ENCODE data around the gene INA.

Gene INA

GRCh38 chr10:103276251-103276895 lies 565 bp upstream of the INA start:
- no peak for DNase-seq (ENCODE audit: low read depth in 2 of 2)

- no peak for DNase-seq (ENCODE audit: low read depth in 2 of 2)
These were observed 987 bp downstream of the INA start for GRCh38 chr10:103277713-103278536.

GRCh38 chr10:103278537-103278823 lies 1.5 kb downstream of the INA start:
- DNase-seq (ENCODE audit: low read depth in 2 of 2) = no peak

GRCh38 chr10:103278862-103279298 lies 1.9 kb downstream of the INA start:
- no peak for DNase-seq (ENCODE audit: low read depth in 2 of 2)

GRCh38 chr10:103280031-103280430 lies 3.1 kb downstream of the INA start:
- DNase-seq (ENCODE audit: low read depth in 2 of 2) = no peak

GRCh38 chr10:103280506-103280905 lies 3.6 kb downstream of the INA start:
- DNase-seq (ENCODE audit: low read depth in 2 of 2) = no peak

GRCh38 chr10:103281753-103282152 lies 4.8 kb downstream of the INA start:
- no peak for DNase-seq (ENCODE audit: low read depth in 2 of 2)

GRCh38 chr10:103282961-103283360 lies 6.0 kb downstream of the INA start:
- DNase-seq (ENCODE audit: low read depth in 2 of 2) = no peak

GRCh38 chr10:103284170-103284569 lies 7.2 kb downstream of the INA start:
- DNase-seq (ENCODE audit: low read depth in 2 of 2) = no peak

GRCh38 chr10:103287992-103288391 lies 11.1 kb downstream of the INA start:
- no peak for DNase-seq (ENCODE audit: low read depth in 2 of 2)

- no peak for DNase-seq (ENCODE audit: low read depth in 2 of 2)
These were observed 14.7 kb downstream of the INA start for GRCh38 chr10:103291588-103291987.

GRCh38 chr10:103295374-103296015 lies 18.6 kb downstream of the INA start:
- no peak for DNase-seq (ENCODE audit: low read depth in 2 of 2)

- no peak for DNase-seq (ENCODE audit: low read depth in 2 of 2)
These were observed 30.7 kb downstream of the INA start for GRCh38 chr10:103307594-103307993.

- DNase-seq (ENCODE audit: low read depth in 2 of 2) = no peak
These were observed 33.3 kb downstream of the INA start for GRCh38 chr10:103310197-103310596.

GRCh38 chr10:103316087-103316486 lies 39.1 kb downstream of the INA start:
- DNase-seq (ENCODE audit: low read depth in 2 of 2) = no peak

- DNase-seq (ENCODE audit: low read depth in 2 of 2) = no peak
These were observed 51.0 kb downstream of the INA start for GRCh38 chr10:103327906-103328305.

- DNase-seq (ENCODE audit: low read depth in 2 of 2) = no peak
These were observed 57.1 kb downstream of the INA start for GRCh38 chr10:103333934-103334520.

- no peak for DNase-seq (ENCODE audit: low read depth in 2 of 2)
These were observed 57.6 kb downstream of the INA start for GRCh38 chr10:103334567-103334966.

- DNase-seq (ENCODE audit: low read depth in 2 of 2) = no peak
These were observed 59.4 kb downstream of the INA start for GRCh38 chr10:103336370-103336769.
